HepG2 (cell line): Measurements from ENCODE around the gene ZIM2. TPM values are rescaled to one million over a fixed set of nuclear protein-coding genes. Genes with fewer than 3 reads are reported as not detected.

Experiments
- ATRX ChIP-seq: sonication (generic); formaldehyde crosslinking; IDR thresholded peaks from 2 replicates; pipeline ENCODE4 v1.4.0; 2020; ENCODE audit warnings: missing genetic modification reagents, borderline replicate concordance
- KDM2A ChIP-seq: sonication (generic); formaldehyde crosslinking; IDR thresholded peaks from 2 replicates; pipeline ENCODE4 v1.4.0; 2020; ENCODE audit warnings: low read depth, missing genetic modification reagents, borderline replicate concordance
- KLF16 ChIP-seq, 2 experiments: sonication (generic) in 1 of 2; formaldehyde crosslinking in 1 of 2; IDR thresholded peaks; 2 replicates each; pipeline versions ENCODE4 v1.6.1 to v1.8.0; 2016 to 2023; ENCODE audit warnings: missing genetic modification reagents in 2 of 2, missing compliant biosample characterization in 1 of 2
- MLLT10 ChIP-seq: sonication (generic); formaldehyde crosslinking; IDR thresholded peaks from 2 replicates; pipeline ENCODE4 v1.4.0; 2020; ENCODE audit warnings: missing genetic modification reagents
- MYNN ChIP-seq: sonication (generic); formaldehyde crosslinking; IDR thresholded peaks from 2 replicates; pipeline ENCODE4 v1.4.0; 2020; ENCODE audit warnings: mild to moderate bottlenecking, low read depth, missing genetic modification reagents
- PHF20 ChIP-seq: sonication (generic); formaldehyde crosslinking; IDR thresholded peaks from 2 replicates; pipeline ENCODE4 v1.5.0; 2020; ENCODE audit warnings: mild to moderate bottlenecking, missing genetic modification reagents
- PLRG1 ChIP-seq: fragments of 450-650 bp; conservative IDR thresholded peaks from 2 replicates; pipeline ENCODE4 v1.6.1; 2016
- SRY ChIP-seq: sonication (generic); formaldehyde crosslinking; IDR thresholded peaks from 2 replicates; pipeline ENCODE4 v1.8.0; 2022; ENCODE audit warnings: mild to moderate bottlenecking, missing genetic modification reagents
- TCF12 ChIP-seq, 2 experiments: fragments of 450-650 bp in 1 of 2; sonication (generic) in 1 of 2; formaldehyde crosslinking in 1 of 2; IDR thresholded peaks; 2 replicates each; pipeline versions ENCODE4 v1.6.1 to v1.8.0; 2017 to 2022; ENCODE audit warnings: antibody characterized with exemption in 1 of 2, mild to moderate bottlenecking in 1 of 2, missing genetic modification reagents in 1 of 2, moderate library complexity in 1 of 2
- ZNF180 ChIP-seq: sonication (generic); formaldehyde crosslinking; IDR thresholded peaks from 2 replicates; pipeline ENCODE4 v1.4.0; 2020; ENCODE audit warnings: low read depth, missing genetic modification reagents, borderline replicate concordance
- ZNF552 ChIP-seq: sonication (generic); formaldehyde crosslinking; IDR thresholded peaks from 2 replicates; pipeline ENCODE4 v1.9.0; 2022; ENCODE audit warnings: missing genetic modification reagents, mild to moderate bottlenecking, borderline replicate concordance
- ZNF674 ChIP-seq: sonication (generic); formaldehyde crosslinking; IDR thresholded peaks from 2 replicates; pipeline ENCODE4 v1.5.0; 2020; ENCODE audit warnings: low read depth, mild to moderate bottlenecking, missing genetic modification reagents
- polyA plus RNA-seq, 8 experiments: library from polyadenylated mRNA; depleted of rRNA in 3 of 8; stranded (reverse) in 7 of 8; unstranded in 1 of 8; fragments of >200 nt; fragmentation: Illumina TruSeq in 4 of 8; extraction: Trizol in 4 of 8; gene quantifications; 2 replicates each; pipeline versions ENCODE4 v1.2.1 to v1.2.3, GENCODE V29; 2011 to 2016; ENCODE audit warnings: low read depth in 4 of 8, missing spikeins in 1 of 8, mixed read lengths in 1 of 8; ENCODE audit not compliant: insufficient read depth in 1 of 8
- total RNA-seq, 5 experiments: library from RNA; depleted of rRNA; stranded (reverse); fragments of >200 nt; fragmentation: Illumina TruSeq; extraction: Trizol; gene quantifications; 2 replicates each; pipeline ENCODE4 v1.2.3, GENCODE V29; 2016; ENCODE audit warnings: low read depth in 1 of 5
- TF ChIP-seq, protein P1 (sequence below): IDR thresholded peaks from 2 replicates; pipeline ENCODE4 v1.6.1; 2016

The ZIM2 gene
- total and polyA plus RNA-seq, 2 of the 13 experiments (the other 11 are each of a cell fraction or from before 2014, with no cell fraction given), result 7.2 to 10.3 TPM

DNA sequence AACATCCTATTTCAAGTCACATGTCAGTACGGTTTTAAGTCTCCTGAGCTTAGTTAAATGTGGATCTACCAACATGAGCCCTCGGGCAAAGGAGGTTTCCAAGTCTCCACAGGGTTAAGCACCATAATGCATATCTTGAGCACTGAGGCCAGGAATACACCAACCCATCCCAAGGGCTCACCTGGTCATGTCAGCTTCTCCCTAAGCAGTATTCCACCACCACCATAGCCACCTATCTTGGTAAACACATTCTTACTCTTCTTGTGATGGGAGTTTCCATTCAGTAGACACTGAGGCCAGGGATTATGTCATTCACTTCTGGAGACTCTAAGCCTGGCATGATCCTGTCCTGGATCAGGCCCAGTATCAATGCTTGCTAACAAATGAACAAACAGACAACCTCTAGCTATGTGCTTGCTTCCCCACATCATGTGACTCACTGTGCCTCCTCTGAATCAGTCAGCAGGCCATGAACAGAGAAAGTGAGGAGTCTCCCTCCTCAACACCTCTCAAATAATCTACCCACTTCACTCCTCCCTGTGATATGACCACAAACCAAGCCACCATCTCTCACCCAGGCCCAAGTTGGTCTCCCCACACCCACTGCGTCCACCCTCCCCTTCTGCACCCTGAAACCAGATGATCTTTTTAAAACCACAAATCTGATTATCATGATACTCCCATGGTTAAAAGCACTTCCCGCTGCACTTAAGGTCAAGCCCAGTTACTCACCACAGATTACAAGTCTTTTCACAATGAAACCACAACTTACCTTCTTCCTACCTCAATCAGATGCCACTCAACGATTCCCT is 5.8 kb downstream of the ZIM2 start (continued):
- no peak for TF ChIP-seq ZNF552 (CRISPR knock-in tag)
- no peak for TF ChIP-seq ZNF180 (CRISPR knock-in tag)
- TF ChIP-seq ATRX, result no peak
- no peak for TF ChIP-seq ZNF674
- TF ChIP-seq PLRG1, result no peak
- TF ChIP-seq, protein P1, sequence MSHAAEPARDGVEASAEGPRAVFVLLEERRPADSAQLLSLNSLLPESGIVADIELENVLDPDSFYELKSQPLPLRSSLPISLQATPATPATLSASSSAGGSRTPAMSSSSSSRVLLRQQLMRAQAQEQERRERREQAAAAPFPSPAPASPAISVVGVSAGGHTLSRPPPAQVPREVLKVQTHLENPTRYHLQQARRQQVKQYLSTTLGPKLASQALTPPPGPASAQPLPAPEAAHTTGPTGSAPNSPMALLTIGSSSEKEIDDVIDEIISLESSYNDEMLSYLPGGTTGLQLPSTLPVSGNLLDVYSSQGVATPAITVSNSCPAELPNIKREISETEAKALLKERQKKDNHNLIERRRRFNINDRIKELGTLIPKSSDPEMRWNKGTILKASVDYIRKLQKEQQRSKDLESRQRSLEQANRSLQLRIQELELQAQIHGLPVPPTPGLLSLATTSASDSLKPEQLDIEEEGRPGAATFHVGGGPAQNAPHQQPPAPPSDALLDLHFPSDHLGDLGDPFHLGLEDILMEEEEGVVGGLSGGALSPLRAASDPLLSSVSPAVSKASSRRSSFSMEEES (CRISPR knock-in tag), result peak; percentile 18; the same call in 1 of the 2 replicates
- TF ChIP-seq MLLT10 (CRISPR knock-in tag), result no peak
- TF ChIP-seq KLF16 (CRISPR knock-in tag; IDR thresholded peaks at IDR 0.05), result no peak
- no peak for TF ChIP-seq SRY (CRISPR knock-in tag)
- no peak for TF ChIP-seq TCF12 (IDR thresholded peaks at IDR 0.05)
- no peak for TF ChIP-seq TCF12 (CRISPR knock-in tag; IDR thresholded peaks at IDR 0.05)
- TF ChIP-seq KDM2A (CRISPR knock-in tag), result 0 out of 2 replicates have a peak, but pooled peaks have one; percentile 10
- TF ChIP-seq MYNN (CRISPR knock-in tag), result no peak
- no peak for TF ChIP-seq PHF20 (CRISPR knock-in tag)
